Glomerular endothelial cell (primary cell): ENCODE data around the gene IGFBP4. TPM values are rescaled to one million over a fixed set of nuclear protein-coding genes. Genes with fewer than 3 reads are reported as not detected.

Experiments used
- DNase-seq: peaks from one replicate; pipeline ENCODE4 v3.0.0-alpha.2; 2011; ENCODE audit warnings: low read depth, low spot score; ENCODE audit errors: extremely low read depth
- total RNA-seq: library from RNA; depleted of rRNA; stranded (reverse); fragments of >200 nt; gene quantifications from 2 replicates; pipeline ENCODE4 v1.2.3, GENCODE V29; 2015

Gene IGFBP4
- total RNA-seq, 1 donor from 2014 or later: 577 TPM

DNA sequence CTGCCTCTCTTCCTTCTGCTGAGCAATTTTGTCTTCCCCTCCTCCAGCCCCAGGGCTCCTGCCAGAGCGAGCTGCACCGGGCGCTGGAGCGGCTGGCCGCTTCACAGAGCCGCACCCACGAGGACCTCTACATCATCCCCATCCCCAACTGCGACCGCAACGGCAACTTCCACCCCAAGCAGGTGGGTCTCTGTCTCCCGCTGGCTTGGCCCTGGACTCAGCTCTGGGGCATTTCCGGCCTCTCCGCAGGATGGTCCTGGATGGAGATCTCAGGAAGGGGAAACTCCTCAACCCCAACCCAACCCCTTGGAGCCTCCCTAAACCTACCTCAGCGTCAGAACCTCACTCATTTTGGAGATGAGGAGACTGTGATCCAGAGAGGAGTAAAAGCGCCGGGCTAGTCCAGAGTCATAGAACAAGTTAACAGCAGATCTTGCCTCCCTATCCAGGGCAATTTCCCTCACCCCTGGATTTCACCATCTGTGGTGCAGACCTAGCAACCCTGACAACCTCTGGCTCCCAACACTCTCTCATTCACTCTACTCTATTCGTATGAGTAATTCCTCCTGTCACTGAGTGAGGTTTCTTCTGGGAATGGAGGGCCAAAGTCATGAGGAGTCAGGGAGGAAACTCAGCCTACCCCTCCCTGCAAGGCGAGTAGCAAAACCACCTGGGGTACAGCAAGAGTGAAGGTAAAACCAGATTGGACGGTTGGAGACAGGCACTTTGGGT is 10.8 kb downstream of the IGFBP4 start:
- DNase-seq: no peak

- no peak for DNase-seq
Observed at GRCh38 chr17:40454613-40454995, 11.4 kb downstream of the IGFBP4 start.

- no peak for DNase-seq
Observed at GRCh38 chr17:40456396-40456951, 13.2 kb downstream of the IGFBP4 start.

DNA sequence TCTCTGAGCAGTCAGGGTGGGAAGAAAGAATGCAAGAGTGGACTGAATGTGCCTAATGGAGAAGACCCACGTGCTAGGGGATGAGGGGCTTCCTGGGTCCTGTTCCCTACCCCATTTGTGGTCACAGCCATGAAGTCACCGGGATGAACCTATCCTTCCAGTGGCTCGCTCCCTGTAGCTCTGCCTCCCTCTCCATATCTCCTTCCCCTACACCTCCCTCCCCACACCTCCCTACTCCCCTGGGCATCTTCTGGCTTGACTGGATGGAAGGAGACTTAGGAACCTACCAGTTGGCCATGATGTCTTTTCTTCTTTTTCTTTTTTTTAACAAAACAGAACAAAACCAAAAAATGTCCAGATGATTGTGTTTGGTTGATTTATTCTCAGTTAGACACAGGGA is 14.1 kb downstream of the IGFBP4 start:
- no peak for DNase-seq

DNA sequence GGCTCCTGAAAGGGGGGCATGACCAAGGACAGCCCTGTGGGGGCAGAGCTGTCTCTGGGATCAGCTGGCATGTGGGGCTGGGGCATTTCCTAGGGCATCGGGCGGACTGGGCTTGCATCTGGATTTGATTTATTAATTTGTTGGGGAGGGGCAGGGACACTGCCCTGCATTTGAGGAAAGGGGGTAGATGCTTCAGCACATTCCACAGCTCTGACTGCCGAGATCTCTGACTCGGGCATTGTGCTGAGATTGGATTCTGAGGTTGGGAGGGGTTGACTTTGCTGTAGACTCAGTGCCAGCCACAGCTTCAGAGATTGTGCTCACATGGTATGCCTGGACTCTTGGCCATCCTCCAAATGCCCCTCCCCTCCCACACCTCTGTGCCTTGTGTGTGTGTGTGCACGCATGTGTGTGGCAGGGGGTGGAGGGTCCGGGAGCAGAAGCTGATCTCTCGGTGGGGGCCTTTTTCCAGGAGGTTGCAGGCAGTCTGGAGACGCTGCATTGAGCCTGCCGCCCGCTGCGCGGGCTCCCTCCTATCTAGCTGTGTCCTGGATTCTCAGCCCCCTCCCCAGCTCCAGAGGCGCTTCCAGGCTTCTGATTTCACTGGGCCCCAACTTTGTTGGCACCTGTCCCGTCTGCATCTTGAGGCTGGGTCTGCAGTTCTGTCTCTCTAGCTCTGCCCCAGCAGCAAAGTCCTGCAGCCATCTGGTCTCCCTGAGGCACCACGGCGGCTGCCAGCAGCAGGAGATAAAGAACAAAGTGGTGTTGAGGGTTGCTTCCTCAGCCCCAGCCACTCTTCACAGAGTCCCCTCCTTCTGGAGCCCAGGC is 14.9 kb downstream of the IGFBP4 start:
- no peak for DNase-seq

GRCh38 chr17:40458851-40459482 is 15.7 kb downstream of the IGFBP4 start:
- DNase-seq: no peak

DNA sequence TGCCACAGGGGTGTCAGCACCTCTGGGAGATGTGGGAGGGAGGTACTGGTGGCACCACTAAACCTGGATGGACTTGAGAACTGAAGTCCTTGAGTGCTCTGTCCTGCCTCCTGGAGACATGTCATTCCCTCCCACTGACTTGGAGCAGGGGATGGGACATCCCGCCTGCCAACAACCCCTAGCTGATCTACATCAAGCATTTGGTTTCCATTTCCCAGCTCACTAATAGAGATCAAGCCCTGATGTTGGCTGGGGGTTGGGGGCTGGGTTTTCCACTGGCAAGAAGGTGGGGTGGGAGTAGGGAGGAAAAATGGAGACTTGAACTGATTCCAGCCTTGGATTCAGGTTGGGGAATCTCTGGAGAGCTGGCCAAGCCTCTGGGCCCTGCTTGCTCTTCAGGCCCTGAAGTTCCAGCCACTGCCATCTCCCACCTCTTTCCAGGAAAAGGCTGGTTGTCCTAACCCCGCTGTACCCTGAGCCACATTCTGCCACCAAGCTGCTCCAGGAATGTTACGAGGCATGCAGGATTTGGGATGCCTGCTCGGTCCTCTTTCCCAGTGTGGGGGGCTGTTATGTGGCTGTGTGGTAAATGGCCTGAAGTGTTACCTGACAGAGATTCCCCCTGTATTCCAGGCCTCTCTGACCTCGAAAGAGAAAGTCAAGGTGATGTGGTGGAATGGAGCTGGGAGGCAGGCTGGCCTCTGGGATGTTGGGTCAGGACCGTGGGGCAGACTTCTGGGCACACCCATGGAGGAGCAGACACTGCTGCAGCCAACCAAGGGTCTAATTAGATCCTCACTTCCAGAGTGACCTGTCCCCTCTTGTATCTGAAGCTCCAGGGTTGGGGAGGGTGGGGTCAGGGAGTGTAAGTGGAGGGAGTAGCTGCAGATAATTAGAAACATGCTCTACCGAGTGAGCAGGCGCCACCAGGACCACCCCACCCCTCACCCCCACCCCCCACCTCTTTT is 16.7 kb downstream of the IGFBP4 start:
- no peak for DNase-seq

DNA sequence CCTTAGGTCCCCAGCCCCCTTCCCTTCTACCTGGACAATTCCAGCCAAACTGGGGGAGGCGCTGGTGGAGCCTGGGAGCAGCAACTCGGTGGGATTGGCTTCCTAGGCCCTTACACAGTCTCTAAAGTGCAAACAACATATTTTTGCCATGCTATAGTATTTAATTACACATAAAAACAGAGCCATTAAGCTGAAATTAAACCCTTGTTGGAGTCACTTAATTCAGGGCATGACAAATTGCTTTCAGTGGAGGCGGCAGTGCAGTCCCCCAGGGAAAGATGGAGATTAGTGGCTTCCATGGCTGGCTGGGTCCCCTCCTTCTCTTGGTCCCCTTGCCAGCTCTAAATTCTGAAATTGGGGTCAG is 17.3 kb downstream of the IGFBP4 start:
- DNase-seq: no peak

DNA sequence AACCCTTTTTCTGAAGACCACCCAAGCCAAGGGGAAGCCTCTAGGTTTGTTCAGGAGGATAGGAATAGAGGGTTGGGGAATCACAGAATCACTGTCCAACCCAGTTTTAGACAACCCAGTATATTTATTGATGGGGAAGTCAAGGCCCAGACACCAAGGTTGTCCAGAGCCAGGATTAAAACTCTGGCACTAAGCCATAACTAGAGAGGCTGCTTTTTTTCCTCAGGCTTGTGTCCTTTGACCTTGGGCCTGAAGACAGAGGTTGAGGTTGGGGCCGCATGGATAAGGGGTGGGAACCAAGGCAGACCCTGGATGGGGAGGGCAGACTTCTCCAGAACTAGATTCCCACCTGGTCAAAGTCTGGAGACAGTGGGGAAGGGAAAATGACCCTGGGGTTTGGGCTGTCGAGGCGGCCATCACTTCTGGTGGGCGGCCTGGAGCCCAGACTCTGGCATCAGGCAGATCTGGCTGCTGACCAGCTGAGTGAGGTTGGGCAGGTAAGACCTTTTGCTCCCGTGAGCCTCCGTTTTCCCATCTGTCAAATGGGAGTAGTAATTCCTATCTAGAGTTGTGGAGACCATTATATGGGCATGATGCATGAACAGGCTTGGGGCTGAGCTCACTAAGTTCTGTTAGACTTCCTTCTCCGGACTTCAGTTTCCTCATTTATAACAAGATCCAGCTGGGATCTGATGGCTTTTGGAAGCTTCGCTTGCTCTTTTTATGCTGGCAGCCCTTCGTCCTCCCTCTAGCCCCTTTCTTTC is 17.9 kb downstream of the IGFBP4 start:
- DNase-seq: no peak

DNA sequence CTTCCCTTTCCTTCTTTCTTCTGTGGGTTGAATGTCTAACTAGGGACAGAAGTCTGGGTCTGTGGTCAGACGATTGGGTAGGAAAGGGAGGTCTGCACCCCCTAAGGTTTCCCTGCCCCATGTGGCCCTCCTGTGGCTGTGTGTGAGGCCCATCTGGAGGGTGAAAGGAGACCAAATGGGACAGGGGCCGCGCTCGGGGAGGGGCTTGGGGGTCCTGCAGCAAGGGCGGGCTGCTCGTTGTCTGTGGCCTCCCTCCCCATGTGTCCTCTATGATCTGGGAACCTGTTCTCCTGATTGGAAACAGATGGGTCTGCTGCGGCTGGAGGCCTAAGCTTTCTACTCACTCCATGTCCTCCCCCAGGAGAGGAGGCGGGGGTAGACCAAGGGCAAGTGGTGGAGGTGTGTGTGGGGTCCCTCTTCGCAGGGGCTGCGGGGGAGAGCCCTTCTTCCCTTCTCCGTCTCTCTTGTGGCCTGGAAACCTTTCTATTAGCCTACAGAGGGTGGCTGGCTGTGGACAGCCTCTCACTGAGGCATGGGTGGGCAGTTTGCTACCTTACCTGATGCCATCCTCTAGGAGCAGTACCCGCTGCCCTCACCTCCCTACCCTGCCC is 18.6 kb downstream of the IGFBP4 start:
- DNase-seq: no peak

DNA sequence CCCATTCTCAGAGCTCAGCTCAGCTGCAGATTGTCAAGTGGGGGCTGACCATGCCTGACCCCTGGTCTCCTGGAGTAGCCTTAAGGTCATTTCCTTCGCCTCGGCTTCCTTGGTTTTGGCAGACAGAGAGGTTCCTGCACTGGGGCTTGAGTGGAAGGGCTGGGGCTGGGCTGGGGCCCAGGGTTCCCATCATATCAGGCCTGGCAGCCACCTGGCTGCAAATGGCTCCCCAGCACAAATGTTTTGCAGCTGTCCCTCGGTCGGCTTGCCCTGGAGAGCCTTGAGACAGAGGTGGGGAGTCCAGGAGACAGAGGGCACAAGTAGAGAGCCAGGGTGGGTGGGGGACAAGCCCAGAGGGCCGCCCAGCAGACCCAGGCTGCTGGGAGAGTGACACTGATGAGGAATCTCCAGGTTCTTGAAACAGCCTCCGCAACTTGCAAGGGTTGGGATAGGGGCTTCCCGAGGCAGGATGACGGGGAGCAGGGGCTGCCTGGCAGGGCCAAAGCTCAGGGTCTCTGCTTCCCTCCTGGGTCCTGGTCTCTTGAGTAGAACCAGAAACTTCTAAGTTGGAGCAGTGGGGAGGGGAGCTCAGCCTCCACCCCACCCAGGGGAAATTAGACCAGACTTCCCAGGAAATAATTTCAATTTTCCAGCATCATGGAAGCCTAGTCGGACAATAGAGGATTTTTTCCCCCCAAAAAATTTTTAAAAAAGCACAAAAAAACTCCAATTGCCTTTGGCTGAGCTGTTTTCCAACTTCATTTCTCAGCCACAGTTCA is 19.3 kb downstream of the IGFBP4 start:
- DNase-seq: no peak

DNA sequence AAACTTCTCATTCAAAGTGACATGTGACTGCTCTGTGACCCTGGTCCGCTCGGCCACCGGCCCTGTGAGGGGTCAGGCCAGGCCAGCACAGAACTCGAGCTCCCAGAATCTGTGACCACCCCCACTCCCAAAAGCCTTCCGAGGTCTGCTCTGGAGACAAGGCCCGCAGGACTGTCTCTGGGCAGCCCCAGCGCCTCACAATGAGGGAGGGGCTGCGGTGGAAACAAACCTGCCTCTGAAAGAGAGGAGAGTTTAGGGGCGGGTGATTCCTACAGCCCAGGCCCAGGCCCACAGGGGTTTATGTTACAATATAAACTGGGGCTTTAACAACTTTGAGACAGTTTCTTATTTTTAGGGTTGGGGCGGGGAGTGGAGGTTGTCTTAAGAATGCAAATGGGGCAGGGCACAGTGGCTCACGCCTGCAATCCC is 19.9 kb downstream of the IGFBP4 start:
- no peak for DNase-seq

- DNase-seq: no peak
Observed at GRCh38 chr17:40464392-40464855, 21.2 kb downstream of the IGFBP4 start.

- DNase-seq: no peak
Observed at GRCh38 chr17:40466298-40466971, 23.2 kb downstream of the IGFBP4 start.

DNA sequence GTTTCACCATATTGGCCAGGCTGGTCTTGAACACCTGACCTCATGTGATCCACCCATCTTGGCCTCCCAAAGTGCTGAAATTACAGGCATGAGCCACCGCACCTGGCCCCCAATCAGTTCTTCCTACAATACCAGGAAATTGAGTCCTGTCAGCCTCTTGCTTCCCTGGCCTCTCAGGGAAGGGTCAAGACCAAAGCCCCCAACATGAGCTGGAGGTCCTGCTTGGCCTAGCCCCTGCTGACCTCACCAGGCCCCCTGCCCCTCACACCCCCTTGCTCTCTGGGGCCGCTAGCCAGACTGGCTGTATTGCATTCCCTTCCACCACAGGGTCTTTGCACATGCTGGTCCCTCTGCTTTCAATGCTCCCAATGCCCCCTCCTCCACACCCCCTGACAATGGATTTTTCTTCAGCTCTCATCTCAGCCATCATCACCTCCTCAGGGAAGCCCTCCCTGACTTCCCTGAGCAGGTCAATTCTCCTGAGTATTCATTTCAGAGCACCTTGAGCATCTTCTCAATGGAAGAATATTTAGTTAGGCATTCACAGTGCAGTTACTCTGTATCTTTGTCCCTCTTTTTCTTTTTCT is 24.1 kb downstream of the IGFBP4 start:
- no peak for DNase-seq

DNA sequence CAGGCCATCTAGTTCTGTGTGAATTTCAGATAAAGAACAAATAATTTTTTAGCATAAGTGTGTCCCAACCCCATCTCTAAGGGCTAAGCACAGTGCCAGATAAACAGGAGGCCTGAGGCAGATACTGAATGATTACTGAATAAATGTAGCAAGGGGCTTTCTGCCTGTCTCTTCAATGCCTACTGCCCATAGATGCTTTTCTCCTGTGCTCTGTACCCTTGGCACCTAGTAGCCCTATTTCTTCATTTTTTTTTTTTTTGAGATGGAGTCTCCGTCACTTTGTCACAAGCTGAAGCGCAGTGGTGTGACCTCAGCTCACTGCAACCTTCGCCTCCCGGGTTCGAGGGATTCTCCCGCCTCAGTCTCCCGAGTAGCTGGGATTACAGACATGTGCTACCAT is 25.3 kb downstream of the IGFBP4 start:
- no peak for DNase-seq
